ENCODE results near the gene ELOVL3. TPM values are rescaled to one million over a fixed set of nuclear protein-coding genes. Genes with fewer than 3 reads are reported as not detected.

The ELOVL3 gene
- total RNA-seq, 1 experiment from 2014 or later = 1.2 TPM

- H3K36me3 ChIP-seq (ENCODE audit: control insufficient read depth, insufficient read depth, low read length) = no peaks in the 10 kb centered on the region
- in situ Hi-C loops (cut with HindIII; ENCODE audit: low pct_unique_long_range_greater_than_20kb, low sequenced_read_pairs) (no loop called here), intact Hi-C loops (cut with micrococcal nuclease; ENCODE audit: unreplicated experiment) (no loop called here)
- no peaks in the 10 kb centered on the region for H3K27me3 ChIP-seq (ENCODE audit: control insufficient read depth, insufficient read depth, low read length)
- BruUV-seq (replicated peaks) = no TSS peak
- ATAC-seq = no peak
- H3K4me3 ChIP-seq (ENCODE audit: low read depth in 2 of 2, low read length in 2 of 2) = no peak overlapping the region
- CTCF ChIA-PET = no interaction called here
- no peak for TF ChIP-seq SIN3A (IDR thresholded peaks at IDR 0.05; ENCODE audit: borderline replicate concordance, insufficient read depth, low read depth, low read length)
- H3K27ac ChIP-seq (ENCODE audit: low read length) = no peak overlapping the region
- POLR2A ChIA-PET = no interaction called here
- peaks cover 15% of the 10 kb centered on the region for H3K9me3 ChIP-seq (ENCODE audit: control insufficient read depth, insufficient read depth, low read depth, low read length)
- no peaks in the 10 kb centered on the region for H3K4me1 ChIP-seq (ENCODE audit: control insufficient read depth, insufficient read depth, low read length)
- no peak for DNase-seq (ENCODE audit: low read depth, low spot score)
Measured at GRCh38 chr10:102191956-102192355, 34.1 kb upstream of the ELOVL3 start.

GRCh38 chr10:102195296-102195870 lies 30.7 kb upstream of the ELOVL3 start:
- intact Hi-C loops (cut with micrococcal nuclease; ENCODE audit: unreplicated experiment) = no loop called here
- no peak overlapping the region for H3K27ac ChIP-seq (ENCODE audit: low read length)
- ChIA-PET CTCF (no interaction called here), POLR2A (no interaction called here)
- in situ Hi-C loops (cut with HindIII; ENCODE audit: low pct_unique_long_range_greater_than_20kb, low sequenced_read_pairs) = no loop called here
- H3K9me3 ChIP-seq (ENCODE audit: control insufficient read depth, insufficient read depth, low read depth, low read length) = peaks cover 15% of the 10 kb centered on the region
- ATAC-seq (no peak), DNase-seq (ENCODE audit: low read depth, low spot score) (no peak)
- TF ChIP-seq TCF7L2 (IDR thresholded peaks at IDR 0.05; ENCODE audit: low read depth, low read length) (no peak), POLR2AphosphoS5 (IDR thresholded peaks at IDR 0.05; ENCODE audit: low read depth, low read length) (no peak), SIN3A (IDR thresholded peaks at IDR 0.05; ENCODE audit: borderline replicate concordance, insufficient read depth, low read depth, low read length) (no peak)
- TF ChIP-seq, protein P1, sequence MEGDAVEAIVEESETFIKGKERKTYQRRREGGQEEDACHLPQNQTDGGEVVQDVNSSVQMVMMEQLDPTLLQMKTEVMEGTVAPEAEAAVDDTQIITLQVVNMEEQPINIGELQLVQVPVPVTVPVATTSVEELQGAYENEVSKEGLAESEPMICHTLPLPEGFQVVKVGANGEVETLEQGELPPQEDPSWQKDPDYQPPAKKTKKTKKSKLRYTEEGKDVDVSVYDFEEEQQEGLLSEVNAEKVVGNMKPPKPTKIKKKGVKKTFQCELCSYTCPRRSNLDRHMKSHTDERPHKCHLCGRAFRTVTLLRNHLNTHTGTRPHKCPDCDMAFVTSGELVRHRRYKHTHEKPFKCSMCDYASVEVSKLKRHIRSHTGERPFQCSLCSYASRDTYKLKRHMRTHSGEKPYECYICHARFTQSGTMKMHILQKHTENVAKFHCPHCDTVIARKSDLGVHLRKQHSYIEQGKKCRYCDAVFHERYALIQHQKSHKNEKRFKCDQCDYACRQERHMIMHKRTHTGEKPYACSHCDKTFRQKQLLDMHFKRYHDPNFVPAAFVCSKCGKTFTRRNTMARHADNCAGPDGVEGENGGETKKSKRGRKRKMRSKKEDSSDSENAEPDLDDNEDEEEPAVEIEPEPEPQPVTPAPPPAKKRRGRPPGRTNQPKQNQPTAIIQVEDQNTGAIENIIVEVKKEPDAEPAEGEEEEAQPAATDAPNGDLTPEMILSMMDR (IDR thresholded peaks at IDR 0.05) = no peak
- TF ChIP-seq, protein P2, sequence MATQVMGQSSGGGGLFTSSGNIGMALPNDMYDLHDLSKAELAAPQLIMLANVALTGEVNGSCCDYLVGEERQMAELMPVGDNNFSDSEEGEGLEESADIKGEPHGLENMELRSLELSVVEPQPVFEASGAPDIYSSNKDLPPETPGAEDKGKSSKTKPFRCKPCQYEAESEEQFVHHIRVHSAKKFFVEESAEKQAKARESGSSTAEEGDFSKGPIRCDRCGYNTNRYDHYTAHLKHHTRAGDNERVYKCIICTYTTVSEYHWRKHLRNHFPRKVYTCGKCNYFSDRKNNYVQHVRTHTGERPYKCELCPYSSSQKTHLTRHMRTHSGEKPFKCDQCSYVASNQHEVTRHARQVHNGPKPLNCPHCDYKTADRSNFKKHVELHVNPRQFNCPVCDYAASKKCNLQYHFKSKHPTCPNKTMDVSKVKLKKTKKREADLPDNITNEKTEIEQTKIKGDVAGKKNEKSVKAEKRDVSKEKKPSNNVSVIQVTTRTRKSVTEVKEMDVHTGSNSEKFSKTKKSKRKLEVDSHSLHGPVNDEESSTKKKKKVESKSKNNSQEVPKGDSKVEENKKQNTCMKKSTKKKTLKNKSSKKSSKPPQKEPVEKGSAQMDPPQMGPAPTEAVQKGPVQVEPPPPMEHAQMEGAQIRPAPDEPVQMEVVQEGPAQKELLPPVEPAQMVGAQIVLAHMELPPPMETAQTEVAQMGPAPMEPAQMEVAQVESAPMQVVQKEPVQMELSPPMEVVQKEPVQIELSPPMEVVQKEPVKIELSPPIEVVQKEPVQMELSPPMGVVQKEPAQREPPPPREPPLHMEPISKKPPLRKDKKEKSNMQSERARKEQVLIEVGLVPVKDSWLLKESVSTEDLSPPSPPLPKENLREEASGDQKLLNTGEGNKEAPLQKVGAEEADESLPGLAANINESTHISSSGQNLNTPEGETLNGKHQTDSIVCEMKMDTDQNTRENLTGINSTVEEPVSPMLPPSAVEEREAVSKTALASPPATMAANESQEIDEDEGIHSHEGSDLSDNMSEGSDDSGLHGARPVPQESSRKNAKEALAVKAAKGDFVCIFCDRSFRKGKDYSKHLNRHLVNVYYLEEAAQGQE (IDR thresholded peaks at IDR 0.05; ENCODE audit: insufficient read depth in 1 of 2, low read depth in 2 of 2, low read length in 1 of 2) = no peak
- no peaks in the 10 kb centered on the region for H3K4me1 ChIP-seq (ENCODE audit: control insufficient read depth, insufficient read depth, low read length)
- no peak overlapping the region for H3K4me3 ChIP-seq (ENCODE audit: low read depth in 2 of 2, low read length in 2 of 2)
- H3K27me3 ChIP-seq (ENCODE audit: control insufficient read depth, insufficient read depth, low read length) = peaks cover 4% of the 10 kb centered on the region; the same call in 1 of the 2 replicates
- no TSS peak for BruUV-seq (replicated peaks)
- H3K36me3 ChIP-seq (ENCODE audit: control insufficient read depth, insufficient read depth, low read length) = no peaks in the 10 kb centered on the region

GRCh38 chr10:102196893-102197292 lies 29.2 kb upstream of the ELOVL3 start:
- intact Hi-C loops (cut with micrococcal nuclease; ENCODE audit: unreplicated experiment) (no loop called here), in situ Hi-C loops (cut with HindIII; ENCODE audit: low pct_unique_long_range_greater_than_20kb, low sequenced_read_pairs) (no loop called here)
- Histone ChIP-seq H3K4me3 (ENCODE audit: low read depth in 2 of 2, low read length in 2 of 2) (no peak overlapping the region), H3K27ac (ENCODE audit: low read length) (no peak overlapping the region), H3K36me3 (ENCODE audit: control insufficient read depth, insufficient read depth, low read length) (no peaks in the 10 kb centered on the region), H3K4me1 (ENCODE audit: control insufficient read depth, insufficient read depth, low read length) (no peaks in the 10 kb centered on the region), H3K27me3 (ENCODE audit: control insufficient read depth, insufficient read depth, low read length) (peaks cover 4% of the 10 kb centered on the region; the same call in 1 of the 2 replicates), H3K9me3 (ENCODE audit: control insufficient read depth, insufficient read depth, low read depth, low read length) (peaks cover 15% of the 10 kb centered on the region)
- ChIA-PET CTCF (no interaction called here), POLR2A (no interaction called here)
- no TSS peak for BruUV-seq (replicated peaks)
- no peak for ATAC-seq
- TF ChIP-seq POLR2AphosphoS5 (IDR thresholded peaks at IDR 0.05; ENCODE audit: low read depth, low read length) = no peak
- TF ChIP-seq, protein P2 (IDR thresholded peaks at IDR 0.05; ENCODE audit: insufficient read depth in 1 of 2, low read depth in 2 of 2, low read length in 1 of 2) = no peak
- no peak for TF ChIP-seq TCF7L2 (IDR thresholded peaks at IDR 0.05; ENCODE audit: low read depth, low read length)
- no peak for TF ChIP-seq SIN3A (IDR thresholded peaks at IDR 0.05; ENCODE audit: borderline replicate concordance, insufficient read depth, low read depth, low read length)
- TF ChIP-seq, protein P1 (IDR thresholded peaks at IDR 0.05) = no peak
- no peak for DNase-seq (ENCODE audit: low read depth, low spot score)

All from Panc1 (cell line).